Stimulated activated CD8-positive, alpha-beta memory T cell treated with anti-CD3 and anti-CD28 coated beads, Interleukin-7, amount 100 ng/mL, for 48 hours (primary cell): ENCODE results near the gene ATOH1.

Source experiments
- DNase-seq, 2 donors: peaks; one replicate each; pipeline ENCODE4 v3.0.0-alpha.2; 2020; ENCODE audit warnings: low read depth in 1 of 2; ENCODE audit errors: extremely low read depth in 1 of 2

The ATOH1 gene

GRCh38 chr4:93828332-93828994 is at the start of gene ATOH1:
TSS of gene ATOH1 (plus strand) at chr4:93828753. CDS start at chr4:93828927, 174 bp downstream.
- DNase-seq: no peak

GRCh38 chr4:93779228-93779627 is 49.3 kb upstream of the ATOH1 start:
- DNase-seq: no peak

- no peak for DNase-seq
These were observed 48.5 kb upstream of the ATOH1 start for GRCh38 chr4:93780080-93780479.

- DNase-seq: no peak
These were observed 47.4 kb upstream of the ATOH1 start for GRCh38 chr4:93781198-93781597.

GRCh38 chr4:93786149-93786548 is 42.4 kb upstream of the ATOH1 start:
- DNase-seq: no peak

GRCh38 chr4:93788712-93789111 is 39.8 kb upstream of the ATOH1 start:
- no peak for DNase-seq

GRCh38 chr4:93791570-93792195 is 36.9 kb upstream of the ATOH1 start:
- DNase-seq: no peak

GRCh38 chr4:93802045-93802444 is 26.5 kb upstream of the ATOH1 start:
- no peak for DNase-seq

GRCh38 chr4:93809773-93810172 is 18.8 kb upstream of the ATOH1 start:
- no peak for DNase-seq

GRCh38 chr4:93810340-93810992 is 18.1 kb upstream of the ATOH1 start:
- DNase-seq: no peak

GRCh38 chr4:93813092-93813491 is 15.5 kb upstream of the ATOH1 start:
- no peak for DNase-seq

GRCh38 chr4:93814141-93814540 is 14.4 kb upstream of the ATOH1 start:
- no peak for DNase-seq

GRCh38 chr4:93814722-93815121 is 13.8 kb upstream of the ATOH1 start:
- no peak for DNase-seq

- no peak for DNase-seq
These were observed 2.9 kb upstream of the ATOH1 start for GRCh38 chr4:93825551-93826216.

- no peak for DNase-seq
These were observed 1.1 kb upstream of the ATOH1 start for GRCh38 chr4:93827272-93827947.

- DNase-seq: no peak
These were observed 654 bp downstream of the ATOH1 start for GRCh38 chr4:93828995-93829819.

- no peak for DNase-seq
These were observed 1.5 kb downstream of the ATOH1 start for GRCh38 chr4:93829820-93830687.

- no peak for DNase-seq
These were observed 3.4 kb downstream of the ATOH1 start for GRCh38 chr4:93831716-93832496.
